ENCODE measurements around the gene GATA6. TPM values are rescaled to one million over a fixed set of nuclear protein-coding genes. Genes with fewer than 3 reads are reported as not detected.
A peak's percentile ranks its signal among the peaks of the same experiment; 100 is the strongest.

Gene GATA6
- total and polyA plus RNA-seq, 2 donors (not counting 1 experiment from before 2014, with no cell fraction given) = 1.4 to 6.3 TPM

DNA sequence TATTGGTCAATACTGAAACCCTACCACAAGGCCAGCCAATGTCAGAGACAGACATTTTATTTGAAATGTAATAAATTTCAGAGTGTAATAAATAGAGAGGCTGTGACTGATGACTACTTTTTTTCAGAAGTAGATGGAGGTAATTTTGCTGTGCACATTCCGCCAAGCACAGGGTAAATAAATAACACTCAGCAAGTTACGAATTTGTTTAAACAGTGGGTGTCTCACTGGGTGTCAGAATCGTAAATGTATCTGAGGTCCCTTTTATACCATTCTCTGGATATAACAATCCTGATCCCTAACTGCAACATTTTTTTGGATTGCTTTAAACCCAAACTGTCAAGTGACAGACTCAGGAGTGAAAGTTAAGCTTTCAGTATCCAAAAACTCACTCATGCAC is 74.1 kb downstream of the GATA6 start:
- Histone ChIP-seq H3K4me1 (ENCODE audit: control insufficient read depth, extremely low read depth, insufficient read depth, low read length) (no peaks in the 10 kb centered on the region), H3K9me3 (ENCODE audit: control insufficient read depth, insufficient read depth, low read depth, low read length) (no peaks in the 10 kb centered on the region), H4K20me1 (ENCODE audit: control insufficient read depth, extremely low read depth, insufficient read depth, low read length) (no peaks in the 10 kb centered on the region), H3K4me2 (ENCODE audit: extremely low read depth, insufficient read depth, low read length) (no peak overlapping the region), H3K27me3 (ENCODE audit: control insufficient read depth, insufficient read depth, low read length) (peaks cover 3% of the 10 kb centered on the region), H2AFZ (ENCODE audit: low read length) (no peak overlapping the region), H3K79me2 (ENCODE audit: control insufficient read depth, insufficient read depth, low read length) (no peaks in the 10 kb centered on the region), H3K9ac (ENCODE audit: insufficient read depth, low read length) (no peak overlapping the region), H3K36me3 (ENCODE audit: control insufficient read depth, insufficient read depth, low read length) (no peaks in the 10 kb centered on the region), H3K27ac (ENCODE audit: insufficient read depth, low read length) (no peak overlapping the region), H3K4me3 (replicated peaks in 1 of 4; ENCODE audit: control extremely low read depth in 1 of 4, insufficient read depth in 1 of 4, low read depth in 3 of 4, low read length in 4 of 4) (no peak overlapping the region)
- no peak for DNase-seq (ENCODE audit: low read depth in 2 of 2)
- TF ChIP-seq EZH2 (IDR thresholded peaks at IDR 0.05; ENCODE audit: low read length, missing control alignments) (no peak), CTCF (conservative IDR thresholded peaks at IDR 0.05 in 1 of 2, IDR thresholded peaks at IDR 0.05 in 1 of 2; ENCODE audit: low read depth in 1 of 2, low read length in 2 of 2) (no peak)

- no peak overlapping the region for H3K9ac ChIP-seq (ENCODE audit: insufficient read depth, low read length)
- no peaks in the 10 kb centered on the region for H3K4me1 ChIP-seq (ENCODE audit: control insufficient read depth, extremely low read depth, insufficient read depth, low read length)
- TF ChIP-seq EZH2 (IDR thresholded peaks at IDR 0.05; ENCODE audit: low read length, missing control alignments) = no peak
- no peak overlapping the region for H3K27ac ChIP-seq (ENCODE audit: insufficient read depth, low read length)
- no peak overlapping the region for H3K4me2 ChIP-seq (ENCODE audit: extremely low read depth, insufficient read depth, low read length)
- H3K4me3 ChIP-seq (replicated peaks in 1 of 4; ENCODE audit: control extremely low read depth in 1 of 4, insufficient read depth in 1 of 4, low read depth in 3 of 4, low read length in 4 of 4) = no peak overlapping the region
- H2AFZ ChIP-seq (ENCODE audit: low read length) = no peak overlapping the region
- H3K9me3 ChIP-seq (ENCODE audit: control insufficient read depth, insufficient read depth, low read depth, low read length) = no peaks in the 10 kb centered on the region
- peaks cover 3% of the 10 kb centered on the region for H3K27me3 ChIP-seq (ENCODE audit: control insufficient read depth, insufficient read depth, low read length)
- H3K79me2 ChIP-seq (ENCODE audit: control insufficient read depth, insufficient read depth, low read length) = no peaks in the 10 kb centered on the region
- no peak for DNase-seq (ENCODE audit: low read depth in 2 of 2)
- H4K20me1 ChIP-seq (ENCODE audit: control insufficient read depth, extremely low read depth, insufficient read depth, low read length) = no peaks in the 10 kb centered on the region
- no peaks in the 10 kb centered on the region for H3K36me3 ChIP-seq (ENCODE audit: control insufficient read depth, insufficient read depth, low read length)
Measured at GRCh38 chr18:22250026-22250425, 80.6 kb downstream of the GATA6 start.

DNA sequence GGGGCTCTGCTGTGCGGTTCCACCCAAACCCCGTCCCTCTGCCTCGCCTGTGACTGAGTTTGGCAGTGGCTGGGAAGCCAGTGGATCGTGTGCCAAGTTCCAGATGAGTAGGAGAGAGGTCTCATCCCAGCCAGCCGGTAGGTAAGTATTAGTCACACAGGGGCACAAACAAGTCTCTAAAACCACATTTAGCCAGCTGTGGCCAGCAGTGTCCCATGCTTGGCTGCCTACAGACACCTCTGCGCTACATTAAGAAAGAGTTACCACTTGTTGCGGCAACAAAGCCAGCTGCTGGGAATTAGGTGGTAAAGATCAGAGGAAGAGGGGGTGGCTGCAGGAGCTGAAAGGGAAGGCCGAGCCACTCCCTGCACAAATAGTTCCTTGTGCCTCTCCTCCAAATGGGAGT is 81.2 kb downstream of the GATA6 start:
- Histone ChIP-seq H3K9ac (ENCODE audit: insufficient read depth, low read length) (no peak overlapping the region), H3K4me2 (ENCODE audit: extremely low read depth, insufficient read depth, low read length) (no peak overlapping the region), H3K27me3 (ENCODE audit: control insufficient read depth, insufficient read depth, low read length) (peaks cover 3% of the 10 kb centered on the region), H3K36me3 (ENCODE audit: control insufficient read depth, insufficient read depth, low read length) (no peaks in the 10 kb centered on the region), H3K9me3 (ENCODE audit: control insufficient read depth, insufficient read depth, low read depth, low read length) (no peaks in the 10 kb centered on the region), H4K20me1 (ENCODE audit: control insufficient read depth, extremely low read depth, insufficient read depth, low read length) (no peaks in the 10 kb centered on the region), H3K27ac (ENCODE audit: insufficient read depth, low read length) (no peak overlapping the region), H3K79me2 (ENCODE audit: control insufficient read depth, insufficient read depth, low read length) (no peaks in the 10 kb centered on the region), H3K4me1 (ENCODE audit: control insufficient read depth, extremely low read depth, insufficient read depth, low read length) (no peaks in the 10 kb centered on the region), H2AFZ (ENCODE audit: low read length) (no peak overlapping the region), H3K4me3 (replicated peaks in 1 of 4; ENCODE audit: control extremely low read depth in 1 of 4, insufficient read depth in 1 of 4, low read depth in 3 of 4, low read length in 4 of 4) (no peak overlapping the region)
- DNase-seq (ENCODE audit: low read depth in 2 of 2) = peak; percentile 36 to 55
- no peak for TF ChIP-seq CTCF (conservative IDR thresholded peaks at IDR 0.05 in 1 of 2, IDR thresholded peaks at IDR 0.05 in 1 of 2; ENCODE audit: low read depth in 1 of 2, low read length in 2 of 2)
- no peak for TF ChIP-seq EZH2 (IDR thresholded peaks at IDR 0.05; ENCODE audit: low read length, missing control alignments)

Other genes with a start within 250 kb of the GATA6 start
- gene CTAGE1, start 248.3 kb downstream of the GATA6 start, total RNA-seq = under 0.01 TPM in 1 of 2 replicates, not detected in the other
- 0.02 TPM in 1 of 2 replicates, not detected in the other for gene CTAGE1, start 248.3 kb downstream of the GATA6 start, polyA plus RNA-seq